HG02678 (cell line): ENCODE results near the gene SCTR.
A peak's percentile ranks its signal among the peaks of the same experiment; 100 is the strongest.

Experiments used
- ATAC-seq: cut with Tn5 transposase; IDR thresholded peaks from one replicate; pipeline ENCODE4 v1.9.1; 2021; ENCODE audit warnings: mild to moderate bottlenecking, moderate library complexity; ENCODE audit not compliant: unreplicated experiment

Gene SCTR

DNA sequence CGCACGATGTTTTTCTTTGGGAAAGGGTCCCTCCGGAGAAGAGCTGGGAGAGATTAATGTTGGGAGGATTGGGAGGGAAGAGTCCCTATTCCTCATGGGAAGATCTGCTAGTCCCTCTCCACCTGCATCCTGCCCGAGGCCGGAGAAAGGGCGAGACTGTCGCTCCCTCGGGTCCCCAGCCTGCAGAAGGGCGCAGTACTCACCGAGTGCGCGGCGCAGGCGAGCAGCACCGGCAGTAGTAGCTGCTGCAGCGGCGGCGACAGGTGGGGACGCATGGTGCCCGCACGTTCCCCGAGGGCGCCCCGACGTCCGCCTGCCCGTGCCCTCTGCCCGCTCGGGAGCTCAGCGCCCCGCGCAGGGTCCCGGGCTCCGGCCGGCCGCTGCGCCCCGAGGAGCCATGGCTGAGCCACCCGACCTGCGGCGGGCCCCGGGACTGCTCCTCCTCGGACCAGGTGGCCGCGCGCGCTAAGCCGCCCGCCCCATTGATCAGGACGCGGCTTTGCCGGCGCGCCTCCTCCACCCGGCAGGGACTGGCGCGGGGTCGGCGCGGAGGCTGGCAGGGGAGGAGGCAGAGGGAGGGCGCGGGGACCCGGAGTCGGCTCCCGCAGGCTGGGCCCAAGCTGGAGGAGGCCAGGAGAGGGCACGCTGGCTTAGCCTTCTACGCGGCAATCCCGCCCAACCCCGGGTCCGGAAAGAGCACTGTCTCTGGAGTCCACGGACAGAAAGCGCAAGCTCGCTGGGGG lies at the start of gene SCTR:
Gene SCTR, minus strand, starts transcription at position 532 of the 743 bp plus-strand sequence. Its CDS starts 257 bp downstream, at position 275.
- ATAC-seq: no peak

- no peak for ATAC-seq
Measured at GRCh38 chr2:119567292-119567691, 43.0 kb upstream of the SCTR start.

DNA sequence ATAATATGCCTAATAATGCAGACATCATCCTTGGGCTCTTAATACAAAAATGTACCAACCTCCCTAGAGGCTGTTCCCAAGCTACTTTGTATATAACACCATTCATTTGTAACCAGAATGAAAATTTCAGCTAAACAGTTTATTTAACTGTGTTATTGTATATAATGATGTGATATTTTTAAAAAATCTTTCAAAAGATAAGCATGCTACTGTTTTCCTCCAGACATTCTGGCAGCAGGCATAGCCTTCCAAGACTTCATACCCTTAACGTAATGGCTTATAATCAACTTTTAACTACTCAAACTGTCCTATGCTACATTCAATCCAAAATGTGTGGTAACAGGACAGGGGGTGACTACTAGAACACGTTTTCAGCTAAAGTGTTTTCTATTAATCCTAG lies 41.2 kb upstream of the SCTR start:
- no peak for ATAC-seq

DNA sequence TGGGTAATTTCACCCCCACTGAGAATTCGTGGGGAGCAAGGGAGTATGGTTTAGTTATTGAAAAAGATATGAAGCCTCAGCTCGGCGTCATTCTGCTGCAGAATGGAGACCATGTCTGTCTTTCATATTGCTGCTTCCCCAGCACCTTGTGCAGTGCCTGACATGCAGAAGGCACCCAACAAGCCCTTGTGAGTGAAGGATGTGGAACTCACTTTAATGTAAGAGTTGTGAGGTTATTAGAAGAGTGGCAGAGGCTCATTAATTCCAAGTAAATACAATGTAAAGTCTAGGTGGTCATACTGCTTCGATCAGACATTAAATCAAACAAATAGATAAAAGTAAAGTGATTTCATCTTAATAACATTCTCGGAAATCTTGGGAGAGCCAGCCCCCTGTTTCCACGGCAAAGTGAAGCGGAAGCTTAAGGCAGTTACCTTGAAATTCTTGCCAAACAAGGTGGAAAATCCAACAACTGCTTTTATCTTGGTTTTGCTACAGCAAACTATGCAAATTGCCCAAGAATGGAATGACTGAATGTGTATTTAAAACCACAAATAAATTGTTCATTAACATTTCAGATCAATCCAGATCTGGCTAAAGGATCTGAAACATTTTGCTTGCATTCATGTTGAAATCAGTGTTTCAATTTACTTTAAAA lies 29.5 kb upstream of the SCTR start:
- no peak for ATAC-seq

GRCh38 chr2:119552902-119553301 lies 28.6 kb upstream of the SCTR start:
- no peak for ATAC-seq

- ATAC-seq: no peak
Measured at GRCh38 chr2:119550856-119551255, 26.6 kb upstream of the SCTR start.

GRCh38 chr2:119550346-119550745 lies 26.1 kb upstream of the SCTR start:
- ATAC-seq: no peak

- ATAC-seq: no peak
Measured at GRCh38 chr2:119549241-119549640, 25.0 kb upstream of the SCTR start.

- ATAC-seq: no peak
Measured at GRCh38 chr2:119548516-119549120, 24.3 kb upstream of the SCTR start.

DNA sequence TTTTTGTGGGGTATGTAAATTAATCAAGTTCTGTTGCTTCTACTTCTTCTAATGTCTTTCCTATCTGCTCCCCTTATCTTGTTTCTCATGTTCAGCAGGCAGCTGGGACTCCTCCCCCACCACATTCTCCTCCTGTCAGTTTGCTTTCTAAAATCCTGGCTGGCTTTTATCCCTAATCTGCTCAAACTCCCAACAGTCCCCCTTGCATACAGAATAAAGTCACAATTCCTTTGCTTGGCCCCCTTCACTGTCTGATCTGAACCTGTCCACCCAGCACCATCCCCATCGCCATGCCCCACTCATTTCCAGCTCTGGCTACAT lies 22.1 kb upstream of the SCTR start:
- no peak for ATAC-seq

DNA sequence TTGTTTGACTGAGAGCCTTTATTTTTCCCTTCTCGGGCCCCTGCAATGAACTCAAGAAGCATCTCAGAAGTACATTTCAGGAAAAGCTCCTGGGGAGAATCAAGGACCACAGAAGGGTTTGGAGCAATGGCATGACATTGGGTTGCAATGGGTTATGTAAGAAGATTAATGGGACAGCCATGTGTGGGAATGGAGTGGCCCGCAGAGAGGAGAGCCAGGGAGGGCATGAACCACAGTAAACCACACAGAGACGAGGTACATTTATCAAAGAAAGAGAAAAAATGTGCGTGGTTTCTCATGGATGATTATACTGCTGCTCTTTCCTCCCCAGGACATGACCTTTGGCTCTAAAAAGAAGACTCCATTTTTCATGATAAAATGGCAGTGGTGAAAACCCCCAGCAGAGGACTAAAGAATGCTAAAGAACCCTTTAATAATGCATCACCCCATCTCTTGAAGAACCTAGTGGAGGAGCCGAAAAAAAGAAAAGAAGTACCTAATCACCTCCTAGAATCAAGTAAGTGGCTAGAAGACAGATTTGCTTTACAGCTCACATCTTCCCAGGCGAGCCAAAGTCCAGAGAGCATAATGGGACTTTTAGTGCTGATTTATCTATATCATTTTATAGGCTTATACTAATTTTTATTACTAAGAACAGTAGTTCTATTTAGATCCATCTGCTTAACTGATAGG lies 21.6 kb upstream of the SCTR start:
- no peak for ATAC-seq

GRCh38 chr2:119544939-119545475 lies 20.7 kb upstream of the SCTR start:
- no peak for ATAC-seq

GRCh38 chr2:119544075-119544938 lies 20.0 kb upstream of the SCTR start, which contains the start of gene CFAP221:
Gene CFAP221 (plus strand): TSS chr2:119544449. CDS start chr2:119546132, 1,683 bp downstream.
- ATAC-seq: peak; percentile 82

DNA sequence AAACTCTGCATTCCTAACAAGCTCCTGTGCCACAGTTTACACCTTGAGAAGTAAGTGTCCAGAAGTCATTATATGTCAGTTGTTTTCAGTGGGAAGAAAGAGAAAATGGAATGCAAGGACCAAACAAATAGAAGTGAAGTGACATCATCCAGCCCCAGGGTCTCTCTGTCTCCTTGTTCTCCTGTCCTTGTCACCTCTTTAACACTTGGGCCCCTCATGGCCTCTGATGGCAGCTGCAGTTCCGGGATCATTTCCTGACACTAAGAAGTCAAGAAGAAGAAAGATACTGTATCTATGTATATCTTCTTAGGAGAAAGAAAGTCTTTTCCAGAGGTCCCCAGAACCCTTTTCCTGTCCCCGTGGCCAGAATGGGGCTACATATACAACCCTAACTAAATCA lies 17.2 kb upstream of the SCTR start:
- ATAC-seq: no peak

- ATAC-seq: no peak
Measured at GRCh38 chr2:119537792-119538191, 13.5 kb upstream of the SCTR start.

DNA sequence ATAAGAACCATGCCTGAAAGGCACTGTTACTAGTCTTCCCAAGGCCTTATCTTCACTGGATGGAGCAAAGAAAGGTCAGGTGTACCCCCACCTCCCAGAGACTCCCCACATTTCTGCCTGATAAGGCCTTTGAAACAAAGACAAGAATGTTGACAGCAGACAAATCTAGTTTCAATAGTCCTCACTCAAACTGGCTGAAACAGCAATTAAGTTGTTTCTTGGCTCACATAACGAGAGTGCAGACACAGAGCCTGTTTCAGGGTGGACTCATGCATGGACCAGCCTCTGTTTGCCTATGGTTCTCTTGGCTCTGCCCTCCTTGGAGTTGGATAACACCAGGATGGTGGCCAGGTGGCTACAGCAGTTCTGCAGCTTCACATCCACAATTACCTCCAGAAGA lies 12.4 kb upstream of the SCTR start:
- ATAC-seq: no peak

GRCh38 chr2:119536211-119536610 lies 11.9 kb upstream of the SCTR start:
- ATAC-seq: no peak

- no peak for ATAC-seq
Measured at GRCh38 chr2:119533560-119533959, 9.3 kb upstream of the SCTR start.

DNA sequence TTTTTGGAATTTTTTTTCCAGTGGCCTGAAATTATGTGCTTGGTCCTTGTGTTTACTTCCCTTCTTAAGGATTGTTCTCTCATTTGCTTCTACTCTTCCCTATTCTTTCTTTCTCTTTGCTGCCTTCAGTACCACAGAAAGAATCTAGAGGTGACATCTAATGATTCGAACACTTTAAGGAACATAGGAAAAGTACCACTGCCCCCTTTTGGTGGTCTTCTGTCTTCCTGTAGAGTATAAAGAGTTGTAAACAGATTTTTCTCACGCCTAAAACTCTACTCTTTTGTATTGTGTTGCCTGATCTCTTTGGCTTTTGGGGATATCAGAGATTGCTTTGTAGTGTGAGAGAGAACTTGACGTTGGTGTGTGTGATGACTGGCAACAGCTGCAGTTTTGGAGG lies 7.0 kb upstream of the SCTR start:
- ATAC-seq: no peak

DNA sequence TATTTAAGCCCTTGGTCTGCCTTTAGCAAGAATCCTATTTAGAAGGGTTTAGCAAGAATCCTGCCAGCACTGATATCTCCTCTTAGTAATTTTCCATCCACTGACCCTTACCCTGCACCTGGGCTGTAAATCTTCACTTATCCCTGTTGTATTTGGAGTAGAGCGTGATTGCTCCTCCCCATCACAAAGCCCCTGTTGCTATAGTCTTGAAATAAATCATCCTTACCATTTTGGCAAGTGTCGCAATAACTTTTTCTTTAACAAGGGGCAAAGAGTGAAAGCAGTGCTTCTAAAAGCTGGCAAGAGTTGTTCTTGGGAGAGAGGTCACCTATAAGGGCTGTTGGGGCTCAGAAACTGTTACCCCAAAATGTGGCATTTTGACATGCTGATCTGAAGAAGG lies 3.7 kb upstream of the SCTR start:
- no peak for ATAC-seq
